HG03095 (cell line): ENCODE measurements around the gene HSP90AB1.

Source experiments
- ATAC-seq: cut with Tn5 transposase; IDR thresholded peaks from one replicate; pipeline ENCODE4 v1.9.1; 2021; ENCODE audit warnings: moderate library complexity; ENCODE audit not compliant: unreplicated experiment

Gene HSP90AB1

GRCh38 chr6:44285552-44286284 lies 38.8 kb downstream of the HSP90AB1 start:
- no peak for ATAC-seq

- ATAC-seq: no peak
Observed at GRCh38 chr6:44286285-44286565, 39.3 kb downstream of the HSP90AB1 start.

GRCh38 chr6:44286747-44287146 lies 39.8 kb downstream of the HSP90AB1 start:
- ATAC-seq: no peak

GRCh38 chr6:44289726-44290260 lies 42.9 kb downstream of the HSP90AB1 start:
- no peak for ATAC-seq

- no peak for ATAC-seq
Observed at GRCh38 chr6:44291841-44292240, 44.9 kb downstream of the HSP90AB1 start.

GRCh38 chr6:44292661-44293365 lies 45.9 kb downstream of the HSP90AB1 start:
- no peak for ATAC-seq

- no peak for ATAC-seq
Observed at GRCh38 chr6:44294832-44295791, 48.2 kb downstream of the HSP90AB1 start.

GRCh38 chr6:44297063-44298038 lies 50.5 kb downstream of the HSP90AB1 start:
- ATAC-seq: no peak

GRCh38 chr6:44298055-44298803 lies 51.3 kb downstream of the HSP90AB1 start:
- no peak for ATAC-seq

GRCh38 chr6:44298864-44299263 lies 52.0 kb downstream of the HSP90AB1 start:
- no peak for ATAC-seq

- no peak for ATAC-seq
Observed at GRCh38 chr6:44300292-44300823, 53.5 kb downstream of the HSP90AB1 start.

- ATAC-seq: no peak
Observed at GRCh38 chr6:44301106-44301505, 54.2 kb downstream of the HSP90AB1 start.

GRCh38 chr6:44301782-44302564 lies 55.1 kb downstream of the HSP90AB1 start:
- no peak for ATAC-seq

- ATAC-seq: no peak
Observed at GRCh38 chr6:44302856-44303255, 56.0 kb downstream of the HSP90AB1 start.
